GM15510 (cell line): ENCODE measurements around the gene IFNK.

Experiments
- POLR2A ChIP-seq: IDR thresholded peaks from 3 replicates; pipeline ENCODE4 v1.6.1; 2011; ENCODE audit warnings: borderline replicate concordance; ENCODE audit not compliant: insufficient read length; ENCODE audit errors: extremely low read depth

The IFNK gene

GRCh38 chr9:27524236-27524635 lies at the start of gene IFNK:
Gene IFNK, plus strand, starts transcription at chr9:27524290. Its CDS starts 47 bp downstream, at chr9:27524337.
- TF ChIP-seq POLR2A, result no peak

- TF ChIP-seq POLR2A, result no peak
Measured at GRCh38 chr9:27474305-27474704, 49.8 kb upstream of the IFNK start.

GRCh38 chr9:27475057-27475595 lies 49.0 kb upstream of the IFNK start:
- no peak for TF ChIP-seq POLR2A

- TF ChIP-seq POLR2A, result no peak
Measured at GRCh38 chr9:27476870-27477515, 47.1 kb upstream of the IFNK start.

GRCh38 chr9:27478322-27478721 lies 45.8 kb upstream of the IFNK start:
- TF ChIP-seq POLR2A, result no peak

- TF ChIP-seq POLR2A, result no peak
Measured at GRCh38 chr9:27482709-27483108, 41.4 kb upstream of the IFNK start.

- TF ChIP-seq POLR2A, result no peak
Measured at GRCh38 chr9:27483576-27483975, 40.5 kb upstream of the IFNK start.

- no peak for TF ChIP-seq POLR2A
Measured at GRCh38 chr9:27485158-27485557, 38.9 kb upstream of the IFNK start.

- TF ChIP-seq POLR2A, result no peak
Measured at GRCh38 chr9:27487128-27487640, 36.9 kb upstream of the IFNK start.

GRCh38 chr9:27487927-27488326 lies 36.2 kb upstream of the IFNK start:
- no peak for TF ChIP-seq POLR2A

- TF ChIP-seq POLR2A, result no peak
Measured at GRCh38 chr9:27489087-27489876, 34.8 kb upstream of the IFNK start.

GRCh38 chr9:27491154-27491553 lies 32.9 kb upstream of the IFNK start:
- no peak for TF ChIP-seq POLR2A

GRCh38 chr9:27495480-27496134 lies 28.5 kb upstream of the IFNK start:
- no peak for TF ChIP-seq POLR2A

- no peak for TF ChIP-seq POLR2A
Measured at GRCh38 chr9:27496135-27496504, 28.0 kb upstream of the IFNK start.

- TF ChIP-seq POLR2A, result no peak
Measured at GRCh38 chr9:27497883-27498417, 26.1 kb upstream of the IFNK start.
